DND-41 (cell line): Measurements from ENCODE around the gene ELF4.

Source experiments
- ATAC-seq: fragments of 200-7000 bp; cut with Tn5 transposase; 3 replicates; pipeline ENCODE4 v1.9.1; 2021; ENCODE audit warnings: low read depth; ENCODE audit not compliant: insufficient read depth
- DNase-seq: peaks from one replicate; pipeline ENCODE4 v3.0.0-alpha.2; 2020
- H2AFZ ChIP-seq: 2 replicates; pipeline ENCODE4 v1.6.0; 2012; ENCODE audit warnings: low read depth, low read length
- H3K27ac ChIP-seq: 2 replicates; pipeline ENCODE4 v1.5.1; 2012; ENCODE audit warnings: low read length, inconsistent platforms
- H3K27me3 ChIP-seq: fragments of 200-600 bp; sonication (generic); 2 replicates; pipeline ENCODE4 v1.6.0; 2012; ENCODE audit warnings: low read length, mild to moderate bottlenecking, inconsistent platforms; ENCODE audit not compliant: insufficient read depth, poor library complexity
- H3K36me3 ChIP-seq: 2 replicates; pipeline ENCODE4 v1.5.1; 2012; ENCODE audit warnings: low read length, inconsistent platforms; ENCODE audit not compliant: insufficient read depth
- H3K4me1 ChIP-seq: 2 replicates; pipeline ENCODE4 v1.5.1; 2012; ENCODE audit warnings: mild to moderate bottlenecking, low read length; ENCODE audit not compliant: insufficient read depth
- H3K4me2 ChIP-seq: 2 replicates; pipeline ENCODE4 v1.6.0; 2012; ENCODE audit warnings: mild to moderate bottlenecking, moderate library complexity, low read length, inconsistent platforms; ENCODE audit not compliant: insufficient read depth
- H3K4me3 ChIP-seq, 2 experiments: fragments of 200-600 bp in 1 of 2; shearing (Covaris generic) in 1 of 2; 2 replicates each; pipeline ENCODE4 v1.5.1; 2012 to 2016; ENCODE audit warnings: inconsistent platforms in 2 of 2, low read length in 2 of 2, mild to moderate bottlenecking in 2 of 2, low read depth in 1 of 2, moderate library complexity in 1 of 2
- H3K79me2 ChIP-seq: 2 replicates; pipeline ENCODE4 v1.6.0; 2012; ENCODE audit warnings: low read length, inconsistent platforms; ENCODE audit not compliant: insufficient read depth
- H3K9ac ChIP-seq: 2 replicates; pipeline ENCODE4 v1.6.0; 2012; ENCODE audit warnings: low read depth, mild to moderate bottlenecking, inconsistent platforms, low read length, moderate library complexity
- H3K9me3 ChIP-seq: 2 replicates; pipeline ENCODE4 v1.5.1; 2012; ENCODE audit warnings: low read length, moderate library complexity, mild to moderate bottlenecking, inconsistent platforms; ENCODE audit not compliant: insufficient read depth, severe bottlenecking
- H4K20me1 ChIP-seq: 2 replicates; pipeline ENCODE4 v1.6.0; 2012; ENCODE audit warnings: low read length; ENCODE audit not compliant: insufficient read depth
- CTCF ChIP-seq: IDR thresholded peaks from 2 replicates; pipeline ENCODE4 v1.5.1; 2012; ENCODE audit warnings: borderline replicate concordance, low read length, moderate library complexity, mild to moderate bottlenecking; ENCODE audit not compliant: poor library complexity, severe bottlenecking; ENCODE audit errors: extremely low read depth
- EZH2 ChIP-seq: IDR thresholded peaks from 3 replicates; pipeline ENCODE4 v1.6.1; 2012; ENCODE audit warnings: borderline replicate concordance, low read depth, mild to moderate bottlenecking, moderate library complexity, low read length, inconsistent platforms; ENCODE audit not compliant: severe bottlenecking

The ELF4 gene

DNA sequence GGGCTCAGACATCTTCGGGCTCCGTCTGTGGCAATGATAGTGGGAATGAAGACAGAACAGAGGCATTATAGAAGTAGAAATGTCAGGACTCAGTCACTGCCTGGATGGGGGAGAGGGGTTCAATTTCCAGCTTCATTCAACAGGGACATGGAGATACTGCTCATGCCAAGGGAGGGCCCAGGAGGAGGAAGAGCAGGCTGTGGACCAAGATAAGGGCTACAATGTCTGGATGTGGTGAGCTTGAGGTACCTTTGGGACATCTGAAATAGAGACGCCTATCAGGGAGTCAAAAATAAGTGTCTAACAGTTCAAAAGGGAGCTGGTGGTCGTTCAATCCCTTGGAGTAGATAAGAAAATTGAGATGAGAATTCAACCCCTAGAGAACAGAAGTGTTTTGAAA, 34.5 kb downstream of the ELF4 start:
- H3K9ac ChIP-seq: no peak overlapping the region
- TF ChIP-seq EZH2 (no peak), CTCF (no peak)
- H3K27ac ChIP-seq: no peak overlapping the region
- H4K20me1 ChIP-seq: no peaks in the 10 kb centered on the region
- H3K36me3 ChIP-seq: peaks cover 6% of the 10 kb centered on the region; the same call in 1 of the 2 replicates
- H3K4me1 ChIP-seq: peaks cover under 1% of the 10 kb centered on the region; the same call in 1 of the 2 replicates
- no peaks in the 10 kb centered on the region for H3K27me3 ChIP-seq
- no peak overlapping the region for H3K4me2 ChIP-seq
- no peaks in the 10 kb centered on the region for H3K9me3 ChIP-seq
- 0 out of 2 replicates have a peak, but pooled peaks cover 2% of the 10 kb centered on the region for H3K79me2 ChIP-seq
- DNase-seq: no peak
- H3K4me3 ChIP-seq: no peak overlapping the region
- H2AFZ ChIP-seq: no peak overlapping the region
- no peak for ATAC-seq

DNA sequence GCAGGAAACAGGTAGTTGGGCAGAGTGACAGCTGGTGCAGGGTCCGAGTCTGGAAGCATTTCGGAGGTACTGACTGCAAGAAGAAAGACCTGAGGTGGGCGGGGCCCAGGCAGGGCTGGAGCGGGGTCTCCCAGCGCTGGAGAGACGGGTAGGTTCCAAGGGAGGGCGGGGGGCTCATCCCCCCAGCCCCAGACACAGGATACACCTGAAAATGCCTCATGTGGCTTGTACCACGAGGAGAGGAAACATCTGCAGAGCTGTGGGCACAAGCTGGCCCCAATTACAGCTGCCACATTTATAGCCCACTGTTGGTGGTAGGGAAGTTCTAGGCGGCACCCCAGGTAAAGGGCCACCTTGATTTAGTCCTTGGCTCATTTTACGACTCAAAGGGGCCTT, 38.0 kb downstream of the ELF4 start:
- no peak overlapping the region for H3K9ac ChIP-seq
- no peak overlapping the region for H2AFZ ChIP-seq
- H3K4me1 ChIP-seq: no peaks in the 10 kb centered on the region
- no peaks in the 10 kb centered on the region for H3K9me3 ChIP-seq
- H3K4me3 ChIP-seq: no peak overlapping the region
- TF ChIP-seq EZH2 (no peak), CTCF (no peak)
- H3K79me2 ChIP-seq: no peaks in the 10 kb centered on the region
- H3K27ac ChIP-seq: no peak overlapping the region
- DNase-seq (no peak), ATAC-seq (no peak)
- H3K27me3 ChIP-seq: no peaks in the 10 kb centered on the region
- H3K4me2 ChIP-seq: no peak overlapping the region
- H4K20me1 ChIP-seq: no peaks in the 10 kb centered on the region
- peaks cover 19% of the 10 kb centered on the region for H3K36me3 ChIP-seq

DNA sequence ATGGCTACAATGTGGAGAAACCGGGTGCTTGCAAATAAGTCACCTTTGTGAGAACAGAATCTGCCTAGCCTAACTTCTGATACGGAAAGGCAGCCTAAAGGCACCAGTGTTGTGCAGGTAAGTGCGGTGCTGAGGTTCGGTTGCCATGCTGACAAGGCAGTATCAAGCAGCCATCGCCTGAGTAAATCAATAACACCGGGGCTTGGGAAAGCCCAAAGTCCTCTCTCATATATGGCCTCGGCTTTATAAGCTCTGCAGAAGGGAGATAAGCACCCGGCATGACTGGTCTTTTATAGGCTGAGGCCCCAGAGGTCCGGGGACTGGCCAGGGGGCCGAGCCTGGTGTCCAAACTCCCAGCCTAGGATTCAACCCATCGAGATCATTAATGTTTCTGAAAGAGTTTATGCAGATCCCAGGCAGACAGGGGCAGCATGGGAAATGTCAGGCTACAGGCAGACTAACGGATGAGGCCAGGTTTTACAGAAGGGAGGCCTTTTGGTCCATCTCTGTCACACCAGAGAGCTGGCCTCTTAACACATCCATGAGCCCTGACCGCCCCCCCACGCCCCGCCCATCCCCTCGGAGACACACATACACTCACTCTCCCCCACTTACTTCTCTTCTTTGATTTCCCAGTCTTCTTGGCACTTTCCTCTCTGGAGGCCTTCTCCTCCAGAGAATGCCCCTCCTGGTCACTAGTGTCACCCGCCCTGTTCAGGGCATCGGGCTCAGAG, 38.5 kb downstream of the ELF4 start:
- ATAC-seq: no peak
- H2AFZ ChIP-seq: no peak overlapping the region

More for the DNA sequence above, 38.5 kb downstream of the ELF4 start:
- no peak for TF ChIP-seq CTCF
- TF ChIP-seq EZH2: no peak
- no peaks in the 10 kb centered on the region for H3K9me3 ChIP-seq
- H3K4me2 ChIP-seq: no peak overlapping the region
- no peaks in the 10 kb centered on the region for H3K79me2 ChIP-seq
- H3K4me3 ChIP-seq: no peak overlapping the region
- H4K20me1 ChIP-seq: no peaks in the 10 kb centered on the region
- no peak for DNase-seq
- H3K27me3 ChIP-seq: no peaks in the 10 kb centered on the region
- no peak overlapping the region for H3K27ac ChIP-seq
- no peak overlapping the region for H3K9ac ChIP-seq
- no peaks in the 10 kb centered on the region for H3K4me1 ChIP-seq
- peaks cover 23% of the 10 kb centered on the region for H3K36me3 ChIP-seq
